ENCODE results near the gene GLOD5. TPM values are rescaled to one million over a fixed set of nuclear protein-coding genes. Genes with fewer than 3 reads are reported as not detected.

Gene GLOD5
- total RNA-seq, 1 donor from 2014 or later, result not detected

- H3K36me3 ChIP-seq, result no peaks in the 10 kb centered on the region
- no peaks in the 10 kb centered on the region for H3K9me3 ChIP-seq (replicated peaks)
- DNase-seq, result no peak
- intact Hi-C loops (cut with micrococcal nuclease), result no loop called here
- H3K4me1 ChIP-seq, result no peaks in the 10 kb centered on the region
- no peak overlapping the region for H3K4me3 ChIP-seq
- no peak overlapping the region for H3K27ac ChIP-seq (replicated peaks)
- TF ChIP-seq CTCF (IDR thresholded peaks at IDR 0.05; ENCODE audit: borderline replicate concordance), result no peak
- H3K27me3 ChIP-seq (ENCODE audit: low read depth), result peaks cover 3% of the 10 kb centered on the region
Observed at GRCh38 chrX:48776818-48777439, 15.4 kb downstream of the GLOD5 start.

- intact Hi-C loops (cut with micrococcal nuclease), result no loop called here
- Histone ChIP-seq H3K9me3 (replicated peaks) (no peaks in the 10 kb centered on the region), H3K4me1 (no peaks in the 10 kb centered on the region), H3K36me3 (no peaks in the 10 kb centered on the region), H3K27ac (replicated peaks) (no peak overlapping the region), H3K27me3 (ENCODE audit: low read depth) (peaks cover 3% of the 10 kb centered on the region), H3K4me3 (no peak overlapping the region)
- no peak for TF ChIP-seq CTCF (IDR thresholded peaks at IDR 0.05; ENCODE audit: borderline replicate concordance)
- DNase-seq, result no peak
Observed at GRCh38 chrX:48779399-48779798, 17.9 kb downstream of the GLOD5 start.

- Histone ChIP-seq H3K9me3 (replicated peaks) (no peaks in the 10 kb centered on the region), H3K4me3 (no peak overlapping the region), H3K4me1 (no peaks in the 10 kb centered on the region), H3K27ac (replicated peaks) (no peak overlapping the region), H3K36me3 (no peaks in the 10 kb centered on the region), H3K27me3 (ENCODE audit: low read depth) (peaks cover 9% of the 10 kb centered on the region)
- intact Hi-C loops (cut with micrococcal nuclease), result no loop called here
- no peak for DNase-seq
- no peak for TF ChIP-seq CTCF (IDR thresholded peaks at IDR 0.05; ENCODE audit: borderline replicate concordance)
Observed at GRCh38 chrX:48781705-48782104, 20.2 kb downstream of the GLOD5 start.

- no peak for DNase-seq
- TF ChIP-seq CTCF (IDR thresholded peaks at IDR 0.05; ENCODE audit: borderline replicate concordance), result no peak
- intact Hi-C loops (cut with micrococcal nuclease), result no loop called here
Observed at GRCh38 chrX:48782216-48782615, 20.7 kb downstream of the GLOD5 start.

GRCh38 chrX:48782795-48783194 is 21.2 kb downstream of the GLOD5 start:
- H3K27ac ChIP-seq (replicated peaks), result no peak overlapping the region
- no peak for TF ChIP-seq CTCF (IDR thresholded peaks at IDR 0.05; ENCODE audit: borderline replicate concordance)
- intact Hi-C loops (cut with micrococcal nuclease), result no loop called here
- H3K36me3 ChIP-seq, result no peaks in the 10 kb centered on the region
- H3K4me1 ChIP-seq, result no peaks in the 10 kb centered on the region
- H3K9me3 ChIP-seq (replicated peaks), result no peaks in the 10 kb centered on the region
- H3K27me3 ChIP-seq (ENCODE audit: low read depth), result peaks cover 19% of the 10 kb centered on the region
- H3K4me3 ChIP-seq, result no peak overlapping the region
- DNase-seq, result no peak

More at GRCh38 chrX:48782216-48782615, 20.7 kb downstream of the GLOD5 start:
- Histone ChIP-seq H3K36me3 (no peaks in the 10 kb centered on the region), H3K9me3 (replicated peaks) (no peaks in the 10 kb centered on the region), H3K4me3 (no peak overlapping the region), H3K4me1 (no peaks in the 10 kb centered on the region), H3K27me3 (ENCODE audit: low read depth) (peaks cover 14% of the 10 kb centered on the region), H3K27ac (replicated peaks) (no peak overlapping the region)

All from left ventricle myocardium inferior (tissue), 1 donor.